Measurements from ENCODE around the gene CD164L2.

The CD164L2 gene

DNA sequence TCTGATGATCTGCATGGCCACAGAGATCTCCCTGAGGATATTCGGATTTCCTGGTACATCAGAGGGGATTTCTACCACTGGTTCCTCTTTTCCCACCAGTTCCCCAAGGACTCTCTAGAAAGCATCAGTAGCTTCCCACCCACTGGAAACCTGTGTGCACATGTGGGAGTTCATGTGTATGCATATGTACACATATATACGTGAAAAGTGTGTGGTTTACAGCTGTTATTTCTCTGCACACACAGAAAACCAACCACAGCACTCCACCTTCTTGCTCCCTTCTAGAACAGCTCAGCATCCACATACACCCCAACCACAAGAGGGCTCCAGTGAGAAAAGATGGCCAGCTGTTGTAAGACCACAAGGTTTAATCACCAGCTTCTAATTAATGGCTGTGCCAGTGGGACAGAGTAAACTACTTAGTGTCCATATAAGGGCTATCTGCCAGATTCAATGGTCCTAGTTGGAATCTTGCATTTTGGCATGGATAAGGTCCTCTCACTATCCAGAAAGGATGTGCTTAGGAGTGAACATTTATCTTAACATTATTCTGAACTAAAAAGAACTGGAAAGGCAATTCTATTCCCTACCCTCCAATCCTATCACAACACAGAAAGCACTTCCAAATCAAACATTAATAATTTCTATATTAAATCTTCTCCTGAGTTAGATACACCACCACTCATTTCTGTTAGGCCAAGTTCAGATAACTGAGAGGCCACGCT lies 33.4 kb upstream of the CD164L2 start:
- Histone ChIP-seq H3K36me3 (ENCODE audit: control insufficient read depth in 2 of 2, insufficient read depth in 1 of 2, low read length in 2 of 2) (peaks cover 16 to 78% of the 10 kb centered on the region in 2 experiments), H3K4me1 (ENCODE audit: control insufficient read depth, insufficient read depth, low read length) (no peaks in the 10 kb centered on the region), H3K4me3 (ENCODE audit: low read depth, low read length) (no peak overlapping the region), H3K27ac (ENCODE audit: extremely low read depth, low read depth, low read length) (no peak overlapping the region), H3K9me3 (ENCODE audit: control insufficient read depth, insufficient read depth, low read depth, low read length) (no peaks in the 10 kb centered on the region)
- TF ChIP-seq, protein P1, sequence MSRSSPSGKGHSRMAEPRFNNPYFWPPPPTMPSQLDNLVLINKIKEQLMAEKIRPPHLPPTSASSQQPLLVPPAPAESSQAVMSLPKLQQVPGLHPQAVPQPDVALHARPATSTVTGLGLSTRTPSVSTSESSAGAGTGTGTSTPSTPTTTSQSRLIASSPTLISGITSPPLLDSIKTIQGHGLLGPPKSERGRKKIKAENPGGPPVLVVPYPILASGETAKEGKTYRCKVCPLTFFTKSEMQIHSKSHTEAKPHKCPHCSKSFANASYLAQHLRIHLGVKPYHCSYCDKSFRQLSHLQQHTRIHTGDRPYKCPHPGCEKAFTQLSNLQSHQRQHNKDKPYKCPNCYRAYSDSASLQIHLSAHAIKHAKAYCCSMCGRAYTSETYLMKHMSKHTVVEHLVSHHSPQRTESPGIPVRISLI (tag by site-specific recombination; IDR thresholded peaks at IDR 0.05), result no peak
- TF ChIP-seq SP7 (tag by site-specific recombination; IDR thresholded peaks at IDR 0.05) (peak; percentile 77), ZNF157 (tag by site-specific recombination; IDR thresholded peaks at IDR 0.05) (no peak), SALL2 (tag by site-specific recombination; IDR thresholded peaks at IDR 0.05; ENCODE audit: borderline replicate concordance) (no peak), ZNF654 (tag by site-specific recombination; IDR thresholded peaks at IDR 0.05; ENCODE audit: low read depth) (peak; percentile 37; the same call in 1 of the 2 replicates), ZNF335 (tag by site-specific recombination; conservative IDR thresholded peaks at IDR 0.05) (no peak), ZNF214 (tag by site-specific recombination; IDR thresholded peaks at IDR 0.05; ENCODE audit: borderline replicate concordance) (no peak)
- ChIA-PET POLR2A (interaction anchor here (1.1 to 1.3 kb wide), 3 partner anchors 12 to 190 kb away, joined by 3 to 6 read pairs (median 4); partner anchors contain the start of gene WASF2), CTCF (interaction anchor here (0.5 to 3.6 kb wide), 21 partner anchors 8 to 1248 kb away, joined by 3 to 37 read pairs (median 4); partner anchors contain the start of genes AHDC1 and C1orf232)

DNA sequence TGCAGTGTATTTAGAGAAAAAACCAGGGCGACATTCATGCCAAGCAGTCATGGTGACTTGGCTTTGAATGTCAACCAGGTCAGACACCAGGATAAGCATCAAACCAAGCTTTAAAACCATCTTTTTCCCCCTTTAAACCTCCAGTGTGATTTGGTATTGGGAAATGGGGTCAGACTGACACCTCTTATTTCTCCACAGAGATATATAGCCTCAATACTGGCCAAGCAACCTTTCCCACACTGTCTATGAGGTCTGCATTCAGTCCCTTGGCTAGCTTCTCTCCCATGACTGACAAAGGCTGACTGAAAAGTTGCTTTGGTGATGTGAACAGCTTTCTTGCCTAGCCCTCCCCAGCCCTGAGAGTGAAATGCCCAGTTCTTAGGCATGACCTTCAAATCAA lies 31.0 kb upstream of the CD164L2 start:
- Histone ChIP-seq H3K36me3 (ENCODE audit: control insufficient read depth in 2 of 2, insufficient read depth in 1 of 2, low read length in 2 of 2) (peaks cover 16 to 96% of the 10 kb centered on the region in 2 experiments), H3K4me3 (ENCODE audit: low read depth, low read length) (no peak overlapping the region), H3K4me1 (ENCODE audit: control insufficient read depth, insufficient read depth, low read length) (no peaks in the 10 kb centered on the region), H3K27ac (ENCODE audit: extremely low read depth, low read depth, low read length) (no peak overlapping the region), H3K9me3 (ENCODE audit: control insufficient read depth, insufficient read depth, low read depth, low read length) (no peaks in the 10 kb centered on the region)
- TF ChIP-seq RBAK (tag by site-specific recombination; IDR thresholded peaks at IDR 0.05) (no peak), ZNF561 (tag by site-specific recombination; IDR thresholded peaks at IDR 0.05; ENCODE audit: borderline replicate concordance) (no peak), HOXA7 (CRISPR knock-in tag; IDR thresholded peaks at IDR 0.05; ENCODE audit: borderline replicate concordance) (no peak), ZNF223 (tag by site-specific recombination; IDR thresholded peaks at IDR 0.05) (no peak)
- CTCF ChIA-PET, result interaction anchor here (0.8 to 3.6 kb wide), 3 partner anchors 24 to 193 kb away, joined by 3 to 37 read pairs (median 5); no protein-coding TSS in a partner anchor
- POLR2A ChIA-PET, result no interaction called here

DNA sequence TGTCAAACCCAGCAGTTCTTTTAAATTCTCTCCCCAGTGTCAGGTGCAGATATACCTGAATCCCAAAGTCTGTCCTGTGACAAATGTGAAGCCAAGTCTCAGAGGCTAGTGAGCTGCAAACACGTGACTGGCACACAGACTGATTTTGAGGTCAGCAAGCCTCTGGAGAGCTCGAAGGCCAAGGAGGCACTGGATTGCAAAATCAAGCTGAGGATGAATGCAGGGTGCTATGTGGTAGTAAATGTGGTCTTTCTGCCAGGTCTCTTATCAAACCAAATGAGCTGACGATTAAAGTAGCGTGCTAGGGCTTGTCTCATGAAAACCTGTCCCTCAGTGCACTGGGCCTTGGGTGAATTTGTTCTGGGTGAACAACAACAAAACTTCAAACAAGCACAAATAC lies 29.9 kb upstream of the CD164L2 start:
- Histone ChIP-seq H3K9me3 (ENCODE audit: control insufficient read depth, insufficient read depth, low read depth, low read length) (no peaks in the 10 kb centered on the region), H3K36me3 (ENCODE audit: control insufficient read depth in 2 of 2, insufficient read depth in 1 of 2, low read length in 2 of 2) (peaks cover 16 to 95% of the 10 kb centered on the region in 2 experiments), H3K4me3 (ENCODE audit: low read depth, low read length) (no peak overlapping the region), H3K4me1 (ENCODE audit: control insufficient read depth, insufficient read depth, low read length) (no peaks in the 10 kb centered on the region), H3K27ac (ENCODE audit: extremely low read depth, low read depth, low read length) (no peak overlapping the region)
- TF ChIP-seq, protein P2, sequence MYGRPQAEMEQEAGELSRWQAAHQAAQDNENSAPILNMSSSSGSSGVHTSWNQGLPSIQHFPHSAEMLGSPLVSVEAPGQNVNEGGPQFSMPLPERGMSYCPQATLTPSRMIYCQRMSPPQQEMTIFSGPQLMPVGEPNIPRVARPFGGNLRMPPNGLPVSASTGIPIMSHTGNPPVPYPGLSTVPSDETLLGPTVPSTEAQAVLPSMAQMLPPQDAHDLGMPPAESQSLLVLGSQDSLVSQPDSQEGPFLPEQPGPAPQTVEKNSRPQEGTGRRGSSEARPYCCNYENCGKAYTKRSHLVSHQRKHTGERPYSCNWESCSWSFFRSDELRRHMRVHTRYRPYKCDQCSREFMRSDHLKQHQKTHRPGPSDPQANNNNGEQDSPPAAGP (tag by site-specific recombination; IDR thresholded peaks at IDR 0.05), result no peak
- TF ChIP-seq ZNF239 (tag by site-specific recombination; IDR thresholded peaks at IDR 0.05), result no peak
- POLR2A ChIA-PET, result interaction anchor here (1.2 kb wide), 1 partner anchor 123 kb away, joined by 3 read pairs; no protein-coding TSS in a partner anchor
- CTCF ChIA-PET, result interaction anchor here (0.6 to 2.2 kb wide), 3 partner anchors 18 to 279 kb away, joined by 3 to 5 read pairs (median 4); no protein-coding TSS in a partner anchor

DNA sequence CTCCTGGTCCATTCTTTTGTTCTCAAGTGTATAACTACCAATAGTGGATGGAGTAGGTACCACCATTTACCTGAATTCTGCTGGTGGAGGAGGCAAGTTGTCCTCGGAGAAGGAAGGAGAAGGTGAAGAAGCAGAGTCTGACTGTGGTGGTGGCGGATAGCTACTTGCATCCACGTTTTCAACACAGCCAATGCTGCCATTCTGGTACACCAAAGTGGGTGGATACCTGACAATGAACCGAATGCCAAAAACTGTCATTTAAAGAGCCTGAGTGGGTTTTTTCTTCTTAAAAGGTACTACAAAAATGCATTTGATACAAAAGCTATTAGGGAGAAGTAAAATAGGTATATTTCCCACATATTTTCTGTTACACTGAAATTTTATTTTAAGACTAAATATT lies 29.4 kb upstream of the CD164L2 start:
- ChIA-PET CTCF (interaction anchor here (0.6 to 2.2 kb wide), 4 partner anchors 18 to 280 kb away, joined by 3 to 5 read pairs (median 4); no protein-coding TSS in a partner anchor), POLR2A (interaction anchor here (1.2 kb wide), 1 partner anchor 123 kb away, joined by 3 read pairs; no protein-coding TSS in a partner anchor)
- no peak overlapping the region for H3K4me3 ChIP-seq (ENCODE audit: low read depth, low read length)
- no peaks in the 10 kb centered on the region for H3K4me1 ChIP-seq (ENCODE audit: control insufficient read depth, insufficient read depth, low read length)
- H3K9me3 ChIP-seq (ENCODE audit: control insufficient read depth, insufficient read depth, low read depth, low read length), result no peaks in the 10 kb centered on the region
- H3K27ac ChIP-seq (ENCODE audit: extremely low read depth, low read depth, low read length), result no peak overlapping the region
- peaks cover 16 to 95% of the 10 kb centered on the region in 2 experiments for H3K36me3 ChIP-seq (ENCODE audit: control insufficient read depth in 2 of 2, insufficient read depth in 1 of 2, low read length in 2 of 2)
- TF ChIP-seq, protein P3, sequence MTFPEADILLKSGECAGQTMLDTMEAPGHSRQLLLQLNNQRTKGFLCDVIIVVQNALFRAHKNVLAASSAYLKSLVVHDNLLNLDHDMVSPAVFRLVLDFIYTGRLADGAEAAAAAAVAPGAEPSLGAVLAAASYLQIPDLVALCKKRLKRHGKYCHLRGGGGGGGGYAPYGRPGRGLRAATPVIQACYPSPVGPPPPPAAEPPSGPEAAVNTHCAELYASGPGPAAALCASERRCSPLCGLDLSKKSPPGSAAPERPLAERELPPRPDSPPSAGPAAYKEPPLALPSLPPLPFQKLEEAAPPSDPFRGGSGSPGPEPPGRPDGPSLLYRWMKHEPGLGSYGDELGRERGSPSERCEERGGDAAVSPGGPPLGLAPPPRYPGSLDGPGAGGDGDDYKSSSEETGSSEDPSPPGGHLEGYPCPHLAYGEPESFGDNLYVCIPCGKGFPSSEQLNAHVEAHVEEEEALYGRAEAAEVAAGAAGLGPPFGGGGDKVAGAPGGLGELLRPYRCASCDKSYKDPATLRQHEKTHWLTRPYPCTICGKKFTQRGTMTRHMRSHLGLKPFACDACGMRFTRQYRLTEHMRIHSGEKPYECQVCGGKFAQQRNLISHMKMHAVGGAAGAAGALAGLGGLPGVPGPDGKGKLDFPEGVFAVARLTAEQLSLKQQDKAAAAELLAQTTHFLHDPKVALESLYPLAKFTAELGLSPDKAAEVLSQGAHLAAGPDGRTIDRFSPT (tag by site-specific recombination; IDR thresholded peaks at IDR 0.05), result no peak
- TF ChIP-seq ZNF211 (tag by site-specific recombination; IDR thresholded peaks at IDR 0.05; ENCODE audit: low read depth) (no peak), ZNF701 (tag by site-specific recombination; IDR thresholded peaks at IDR 0.05) (no peak), ZNF473 (tag by site-specific recombination; IDR thresholded peaks at IDR 0.05) (no peak), ZNF112 (tag by site-specific recombination; IDR thresholded peaks at IDR 0.05) (no peak), ZNF843 (tag by site-specific recombination; IDR thresholded peaks at IDR 0.05) (no peak)
- TF ChIP-seq, protein P4, sequence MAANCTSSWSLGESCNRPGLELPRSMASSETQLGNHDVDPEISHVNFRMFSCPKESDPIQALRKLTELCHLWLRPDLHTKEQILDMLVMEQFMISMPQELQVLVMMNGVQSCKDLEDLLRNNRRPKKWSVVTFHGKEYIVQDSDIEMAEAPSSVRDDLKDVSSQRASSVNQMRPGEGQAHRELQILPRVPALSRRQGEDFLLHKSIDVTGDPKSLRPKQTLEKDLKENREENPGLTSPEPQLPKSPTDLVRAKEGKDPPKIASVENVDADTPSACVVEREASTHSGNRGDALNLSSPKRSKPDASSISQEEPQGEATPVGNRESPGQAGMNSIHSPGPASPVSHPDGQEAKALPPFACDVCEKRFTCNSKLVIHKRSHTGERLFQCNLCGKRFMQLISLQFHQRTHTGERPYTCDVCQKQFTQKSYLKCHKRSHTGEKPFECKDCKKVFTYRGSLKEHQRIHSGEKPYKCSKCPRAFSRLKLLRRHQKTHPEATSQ (tag by site-specific recombination; IDR thresholded peaks at IDR 0.05), result no peak

Measured in HEK293 (cell line).